Thoracic aorta (tissue), 2 donors: ENCODE data around the gene SLC7A1. TPM values are rescaled to one million over a fixed set of nuclear protein-coding genes. Genes with fewer than 3 reads are reported as not detected.

ENCODE experiments used
- ATAC-seq: fragments of 150-250 bp; one replicate; pipeline ENCODE4 v1.8.0; 2017; ENCODE audit warnings: low read depth; ENCODE audit not compliant: insufficient number of reproducible peaks, low FRiP score
- DNase-seq: peaks from one replicate; pipeline ENCODE4 v3.0.0-alpha.2; 2020; ENCODE audit warnings: low spot score
- H3K27ac ChIP-seq, 2 donors: fragments of 200-600 bp; sonication (generic); 1 replicate in 1 of 2; 2 replicates in 1 of 2; pipeline ENCODE4 v1.5.1; 2016; ENCODE audit warnings: mild to moderate bottlenecking in 2 of 2, moderate library complexity in 2 of 2
- H3K27me3 ChIP-seq: fragments of 200-600 bp; sonication (generic); replicated peaks from 2 replicates; pipeline ENCODE4 v1.6.0; 2016; ENCODE audit warnings: mild to moderate bottlenecking; ENCODE audit not compliant: insufficient read depth
- H3K36me3 ChIP-seq: fragments of 200-600 bp; sonication (generic); one replicate; pipeline ENCODE4 v1.5.1; 2016
- H3K4me1 ChIP-seq, 2 donors: fragments of 200-600 bp; sonication (generic); 1 replicate in 1 of 2; 2 replicates in 1 of 2; pipeline versions ENCODE4 v1.5.1 to v1.6.0; 2016; ENCODE audit warnings: low read depth in 2 of 2, mild to moderate bottlenecking in 1 of 2; ENCODE audit not compliant: control insufficient read depth in 1 of 2
- H3K4me3 ChIP-seq: fragments of 200-600 bp; sonication (generic); 2 replicates; pipeline ENCODE4 v1.5.1; 2016; ENCODE audit warnings: mild to moderate bottlenecking
- H3K9me3 ChIP-seq: fragments of 200-600 bp; sonication (generic); 2 replicates; pipeline ENCODE4 v1.5.1; 2016
- CTCF ChIP-seq: fragments of 200-600 bp; sonication (generic); IDR thresholded peaks from one replicate; pipeline ENCODE4 v1.5.1; 2019; ENCODE audit warnings: antibody characterized with exemption
- total RNA-seq, 2 donors: library from RNA; depleted of rRNA; stranded (reverse); fragments of >200 nt; gene quantifications; one replicate each; pipeline versions ENCODE4 v1.1.0 to v1.2.3, GENCODE V29; 2016

SLC7A1 gene
- total RNA-seq, 2 donors from 2014 or later, result 24.0 to 39.1 TPM

DNA sequence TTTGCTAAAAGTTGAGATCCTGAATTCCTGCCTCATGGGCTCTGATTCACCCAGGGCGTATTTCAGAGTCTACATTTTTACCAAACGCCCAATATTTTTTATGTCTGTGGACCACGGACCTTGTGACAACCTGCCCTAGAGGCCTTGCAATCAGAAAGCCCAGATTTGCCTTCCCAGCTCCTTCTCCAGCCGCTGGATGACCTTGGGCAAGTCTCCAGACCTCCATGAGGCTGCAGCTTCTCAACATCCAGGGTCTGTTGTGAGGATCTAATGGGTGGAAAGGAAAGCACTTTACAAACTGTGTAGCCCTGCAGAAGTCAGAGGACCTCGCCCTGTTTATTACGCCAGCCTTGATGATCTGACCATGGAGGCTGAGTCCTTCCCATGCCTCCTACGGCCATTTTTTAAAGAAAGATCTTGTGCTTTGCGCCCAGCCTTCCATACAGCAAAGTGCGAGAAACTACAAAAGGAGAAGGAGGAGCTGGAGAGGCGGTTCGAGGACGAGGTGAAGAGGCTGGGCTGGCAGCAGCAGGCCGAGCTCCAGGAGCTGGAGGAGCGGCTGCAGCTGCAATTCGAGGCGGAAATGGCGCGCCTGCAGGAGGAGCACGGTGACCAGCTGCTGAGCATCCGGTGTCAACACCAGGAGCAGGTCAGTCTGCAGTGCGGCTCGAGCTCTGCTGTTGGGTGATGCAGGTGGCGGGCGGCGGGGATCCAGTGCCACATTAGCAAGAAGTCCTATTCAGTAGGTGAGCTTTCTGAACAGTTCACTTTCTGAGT lies 115.6 kb downstream of the SLC7A1 start:
- no peak for DNase-seq
- Histone ChIP-seq H3K36me3 (no peaks in the 10 kb centered on the region), H3K27ac (no peak overlapping the region), H3K27me3 (no peaks in the 10 kb centered on the region), H3K4me1 (no peaks in the 10 kb centered on the region), H3K9me3 (no peaks in the 10 kb centered on the region), H3K4me3 (no peak overlapping the region)
- TF ChIP-seq CTCF, result no peak
- no peak for ATAC-seq

DNA sequence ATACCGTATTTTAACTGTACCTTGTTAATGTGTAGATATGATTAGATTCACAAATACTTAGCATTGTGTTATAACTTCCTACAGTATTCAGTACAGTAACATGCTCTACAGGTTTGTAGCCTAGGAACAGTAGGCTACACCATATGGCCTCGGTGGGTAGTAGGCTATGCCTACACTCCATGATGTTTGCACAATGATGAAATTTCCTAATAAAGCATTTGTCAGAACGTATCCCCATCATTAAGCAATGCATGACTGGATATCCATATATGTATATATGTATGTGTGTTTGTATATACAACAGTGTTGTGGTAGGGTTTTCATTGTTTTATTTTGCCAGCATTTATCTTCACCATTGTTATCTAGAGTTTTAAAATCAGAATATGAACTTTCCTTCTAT lies 119.4 kb downstream of the SLC7A1 start:
- no peak for TF ChIP-seq CTCF
- no peak overlapping the region for H3K27ac ChIP-seq
- ATAC-seq (no peak), DNase-seq (no peak)
- no peaks in the 10 kb centered on the region for H3K36me3 ChIP-seq
- no peaks in the 10 kb centered on the region for H3K27me3 ChIP-seq
- H3K4me3 ChIP-seq, result no peak overlapping the region
- H3K9me3 ChIP-seq, result no peaks in the 10 kb centered on the region
- no peaks in the 10 kb centered on the region for H3K4me1 ChIP-seq

DNA sequence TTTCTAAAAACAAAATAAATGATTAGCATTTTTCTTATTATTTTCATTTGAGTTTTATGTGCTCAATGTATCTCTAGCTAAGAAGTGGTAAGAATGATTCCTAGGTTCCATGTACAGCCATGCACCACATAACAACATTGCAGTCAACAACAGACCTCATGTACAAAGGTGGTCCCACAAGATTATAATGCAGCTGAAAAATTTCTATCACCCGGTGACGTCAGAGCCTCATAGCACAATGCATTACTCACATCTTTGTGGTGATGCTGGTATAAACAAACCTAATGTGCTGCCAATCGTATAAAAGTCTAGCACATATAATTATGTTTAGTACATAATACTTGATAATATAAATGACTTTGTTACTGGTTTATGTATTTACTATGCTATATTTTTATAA lies 120.5 kb downstream of the SLC7A1 start:
- H3K9me3 ChIP-seq, result no peaks in the 10 kb centered on the region
- ATAC-seq, result no peak

DNA sequence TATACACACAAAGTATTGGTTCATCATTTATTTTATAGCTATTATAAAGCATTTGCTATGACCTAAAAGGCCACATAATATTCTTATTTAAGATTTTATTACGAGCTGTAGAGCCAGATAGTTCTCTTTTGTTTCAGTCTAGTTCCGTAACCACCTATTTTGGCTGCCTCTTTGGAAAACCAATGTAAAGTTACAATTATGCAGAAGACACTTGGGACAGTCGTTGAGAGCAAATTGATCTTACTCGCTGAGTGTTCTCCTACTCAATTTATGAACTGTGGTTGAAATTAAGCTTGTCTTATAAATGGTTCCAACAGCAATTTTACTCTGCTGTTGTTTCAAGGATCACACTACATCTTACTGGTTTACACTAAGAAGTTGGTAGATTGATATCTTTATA lies 122.3 kb downstream of the SLC7A1 start:
- H3K27ac ChIP-seq, result no peak overlapping the region
- no peak for ATAC-seq

More for the DNA sequence above, 120.5 kb downstream of the SLC7A1 start:
- TF ChIP-seq CTCF, result no peak
- H3K4me1 ChIP-seq, result no peaks in the 10 kb centered on the region
- H3K27ac ChIP-seq, result no peak overlapping the region
- H3K27me3 ChIP-seq, result no peaks in the 10 kb centered on the region
- H3K36me3 ChIP-seq, result no peaks in the 10 kb centered on the region
- no peak overlapping the region for H3K4me3 ChIP-seq
- DNase-seq, result no peak

More for the DNA sequence above, 122.3 kb downstream of the SLC7A1 start:
- no peak overlapping the region for H3K4me3 ChIP-seq
- DNase-seq, result no peak
- no peaks in the 10 kb centered on the region for H3K9me3 ChIP-seq
- H3K27me3 ChIP-seq, result no peaks in the 10 kb centered on the region
- no peak for TF ChIP-seq CTCF
- no peaks in the 10 kb centered on the region for H3K4me1 ChIP-seq
- H3K36me3 ChIP-seq, result no peaks in the 10 kb centered on the region
